HepG2 (cell line): Measurements from ENCODE around the gene C11orf71. TPM values are rescaled to one million over a fixed set of nuclear protein-coding genes. Genes with fewer than 3 reads are reported as not detected.

ENCODE experiments used
- ATAC-seq: fragments of 200-7000 bp; cut with Tn5 transposase; 3 replicates; pipeline ENCODE4 v1.9.1; 2020; ENCODE audit warnings: mild to moderate bottlenecking, moderate library complexity
- BruUV-seq: library from RNA; stranded (reverse); fragments of 400-500 nt; replicated peaks from 2 replicates; lab custom pipeline; 2021; lab: Mats Ljungman, UMichigan
- CTCF ChIA-PET: fragments of 300-600 bp; formaldehyde crosslinking; extraction: SDS; loops from one replicate; lab custom pipeline; 2021; ENCODE audit warnings: low total read pairs, inconsistent platforms, low intra/inter-chr PET ratio; lab: Yijun Ruan, JAX
- POLR2A ChIA-PET: fragments of 350-600 bp; sonication (Branson Sonifier 250); formaldehyde crosslinking; loops from one replicate; lab custom pipeline; 2020; ENCODE audit warnings: antibody characterized with exemption, inconsistent platforms; lab: Yijun Ruan, JAX
- DNase-seq: peaks from one replicate; pipeline ENCODE4 v3.0.0-alpha.2; 2015; ENCODE audit warnings: low spot score
- FAIRE-seq: peaks from 3 replicates; lab custom pipeline; 2011; peaks lifted over from hg19 to GRCh38; lab: Jason Lieb, UNC
- H2AFZ ChIP-seq: one replicate; pipeline ENCODE4 v1.6.1; 2011; ENCODE audit warnings: low read length, inconsistent platforms
- H3K27ac ChIP-seq: fragments of 300-600 bp; 3 replicates; pipeline ENCODE4 v1.8.0; 2011; ENCODE audit warnings: mixed run types, mild to moderate bottlenecking, mixed read lengths, low read length, inconsistent platforms; ENCODE audit not compliant: insufficient read depth; ENCODE audit errors: extremely low read length
- H3K27me3 ChIP-seq, 2 experiments: fragments of 200-600 bp in 1 of 2; 2 replicates in 1 of 2; 3 replicates in 1 of 2; pipeline versions ENCODE4 v1.6.0 to v1.8.0; 2011; ENCODE audit warnings: low read length in 2 of 2, mild to moderate bottlenecking in 2 of 2, moderate library complexity in 2 of 2, inconsistent platforms in 1 of 2; ENCODE audit not compliant: insufficient read depth in 2 of 2, control insufficient read depth in 1 of 2
- H3K36me3 ChIP-seq, 2 experiments: fragments of 200-600 bp in 1 of 2; replicated peaks in 1 of 2; 2 replicates in 1 of 2; 3 replicates in 1 of 2; pipeline versions ENCODE4 v1.5.1 to v1.8.0; 2011; ENCODE audit warnings: low read length in 2 of 2, inconsistent platforms in 1 of 2; ENCODE audit not compliant: insufficient read depth in 2 of 2, control insufficient read depth in 1 of 2
- H3K4me1 ChIP-seq: 2 replicates; pipeline ENCODE4 v1.5.1; 2012; ENCODE audit warnings: low read length, inconsistent platforms; ENCODE audit not compliant: insufficient read depth
- H3K4me2 ChIP-seq: 2 replicates; pipeline ENCODE4 v1.6.0; 2011; ENCODE audit warnings: low read depth, low read length, inconsistent platforms
- H3K4me3 ChIP-seq, 3 experiments: fragments of 200-600 bp in 1 of 3; sonication (generic), shearing (Covaris generic) in 1 of 3; replicated peaks in 1 of 3; 2 replicates each; pipeline ENCODE4 v1.5.1; 2011 to 2016; ENCODE audit warnings: low read length in 3 of 3, inconsistent platforms in 2 of 3, low read depth in 2 of 3, mild to moderate bottlenecking in 2 of 3, control low read depth in 1 of 3, mixed read lengths in 1 of 3; ENCODE audit not compliant: insufficient read depth in 1 of 3
- H3K79me2 ChIP-seq: one replicate; pipeline ENCODE4 v1.6.1; 2011; ENCODE audit warnings: low read length, inconsistent platforms; ENCODE audit not compliant: insufficient read depth
- H3K9ac ChIP-seq: 2 replicates; pipeline ENCODE4 v1.6.0; 2011; ENCODE audit warnings: mild to moderate bottlenecking, low read depth, low read length, inconsistent platforms; ENCODE audit not compliant: insufficient read depth
- H3K9me3 ChIP-seq: 2 replicates; pipeline ENCODE4 v1.5.1; 2012; ENCODE audit warnings: mild to moderate bottlenecking, low read length
- H4K20me1 ChIP-seq: 2 replicates; pipeline ENCODE4 v1.6.0; 2011; ENCODE audit warnings: inconsistent platforms, mild to moderate bottlenecking, low read length, moderate library complexity; ENCODE audit not compliant: insufficient read depth
- ATRX ChIP-seq: sonication (generic); formaldehyde crosslinking; IDR thresholded peaks from 2 replicates; pipeline ENCODE4 v1.4.0; 2020; ENCODE audit warnings: missing genetic modification reagents, borderline replicate concordance
- CBX2 ChIP-seq, 2 experiments: fragments of 200-600 bp in 1 of 2; sonication (generic); formaldehyde crosslinking in 1 of 2; IDR thresholded peaks; 2 replicates each; pipeline versions ENCODE4 v1.7.0 to v1.8.1; 2018 to 2022; ENCODE audit warnings: low read depth in 2 of 2, low read length in 1 of 2, mild to moderate bottlenecking in 1 of 2, missing genetic modification reagents in 1 of 2
- ESRRA ChIP-seq: sonication (generic); formaldehyde crosslinking; IDR thresholded peaks from 2 replicates; pipeline ENCODE4 v1.5.1; 2020; ENCODE audit warnings: mild to moderate bottlenecking, low read depth, missing genetic modification reagents
- GFI1 ChIP-seq: sonication (generic); formaldehyde crosslinking; IDR thresholded peaks from 2 replicates; pipeline ENCODE4 v1.5.0; 2020; ENCODE audit warnings: missing genetic modification reagents, mild to moderate bottlenecking, borderline replicate concordance
- GZF1 ChIP-seq: sonication (generic); formaldehyde crosslinking; IDR thresholded peaks from 2 replicates; pipeline ENCODE4 v1.5.1; 2020; ENCODE audit warnings: mild to moderate bottlenecking, missing genetic modification reagents
- HDAC6 ChIP-seq: fragments of 200-600 bp; sonication (generic); IDR thresholded peaks from 2 replicates; pipeline ENCODE4 v1.7.0; 2017; ENCODE audit warnings: mild to moderate bottlenecking, antibody characterized with exemption, low read length, low read depth
- MAF1 ChIP-seq: sonication (generic); formaldehyde crosslinking; IDR thresholded peaks from 2 replicates; pipeline ENCODE4 v1.5.0; 2020; ENCODE audit warnings: missing genetic modification reagents, borderline replicate concordance
- SIX4 ChIP-seq: sonication (generic); formaldehyde crosslinking; IDR thresholded peaks from 2 replicates; pipeline ENCODE4 v1.4.0; 2020; ENCODE audit warnings: missing genetic modification reagents
- TRIM24 ChIP-seq: sonication (generic); formaldehyde crosslinking; IDR thresholded peaks from 2 replicates; pipeline ENCODE4 v1.8.0; 2022; ENCODE audit warnings: mild to moderate bottlenecking, missing genetic modification reagents
- ZNF343 ChIP-seq: sonication (generic); formaldehyde crosslinking; IDR thresholded peaks from 2 replicates; pipeline ENCODE4 v1.4.0; 2020; ENCODE audit warnings: mild to moderate bottlenecking, missing genetic modification reagents
- ZNF484 ChIP-seq: sonication (generic); formaldehyde crosslinking; IDR thresholded peaks from 2 replicates; pipeline ENCODE4 v1.5.1; 2020; ENCODE audit warnings: mild to moderate bottlenecking, low read depth, missing genetic modification reagents, borderline replicate concordance
- ZNF878 ChIP-seq: sonication (generic); formaldehyde crosslinking; IDR thresholded peaks from 2 replicates; pipeline ENCODE4 v1.8.1; 2023; ENCODE audit warnings: mild to moderate bottlenecking, missing genetic modification reagents, moderate library complexity
- WGBS: methylation state at CpG from one replicate; pipeline ENCODE4 v1.1.6; 2017; ENCODE audit warnings: low lambda C conversion rate; 5-methylcytosine and 5-hydroxymethylcytosine counted together
- in situ Hi-C: cut with HindIII; loops from 2 replicates; pipeline ENCODE4 v1.10.0; 2017; ENCODE audit warnings: low pct_unique_long_range_greater_than_20kb; ENCODE audit not compliant: extremely low pct_ligation_motif_present
- intact Hi-C: fragments of 100-400 bp; cut with micrococcal nuclease; formaldehyde crosslinking; loops from one replicate; pipeline ENCODE4 v1.10.0; 2022; ENCODE audit not compliant: unreplicated experiment
- polyA plus RNA-seq, 8 experiments: library from polyadenylated mRNA; depleted of rRNA in 3 of 8; stranded (reverse) in 7 of 8; unstranded in 1 of 8; fragments of >200 nt; fragmentation: Illumina TruSeq in 4 of 8; extraction: Trizol in 4 of 8; gene quantifications; 2 replicates each; pipeline versions ENCODE4 v1.2.1 to v1.2.3, GENCODE V29; 2011 to 2016; ENCODE audit warnings: low read depth in 4 of 8, missing spikeins in 1 of 8, mixed read lengths in 1 of 8; ENCODE audit not compliant: insufficient read depth in 1 of 8
- total RNA-seq, 5 experiments: library from RNA; depleted of rRNA; stranded (reverse); fragments of >200 nt; fragmentation: Illumina TruSeq; extraction: Trizol; gene quantifications; 2 replicates each; pipeline ENCODE4 v1.2.3, GENCODE V29; 2016; ENCODE audit warnings: low read depth in 1 of 5
- TF ChIP-seq, protein P1 (sequence below): sonication (generic); formaldehyde crosslinking; IDR thresholded peaks from 2 replicates; pipeline ENCODE4 v1.5.1; 2020; ENCODE audit warnings: missing genetic modification reagents, mild to moderate bottlenecking, borderline replicate concordance
- TF ChIP-seq, protein P2 (sequence below): IDR thresholded peaks from 2 replicates; pipeline ENCODE4 v1.6.1; 2012; ENCODE audit warnings: inconsistent platforms
- TF ChIP-seq, protein P3 (sequence below): sonication (generic); formaldehyde crosslinking; IDR thresholded peaks from 2 replicates; pipeline ENCODE4 v1.4.0; 2020; ENCODE audit warnings: missing genetic modification reagents
- TF ChIP-seq, protein P4 (sequence below), 2 experiments: sonication (generic) in 1 of 2; formaldehyde crosslinking in 1 of 2; IDR thresholded peaks; 2 replicates each; pipeline versions ENCODE4 v1.5.1 to v1.6.1; 2011 to 2020; ENCODE audit warnings: borderline replicate concordance in 1 of 2, low read depth in 1 of 2, low read length in 1 of 2, mild to moderate bottlenecking in 1 of 2, missing genetic modification reagents in 1 of 2, moderate library complexity in 1 of 2
- TF ChIP-seq, protein P5 (sequence below): sonication (generic); formaldehyde crosslinking; IDR thresholded peaks from 2 replicates; pipeline ENCODE4 v1.5.0; 2020; ENCODE audit warnings: missing genetic modification reagents

C11orf71 gene
- total and polyA plus RNA-seq, 2 of the 13 experiments (the other 11 are each of a cell fraction or from before 2014, with no cell fraction given) = 7.1 to 7.8 TPM

DNA sequence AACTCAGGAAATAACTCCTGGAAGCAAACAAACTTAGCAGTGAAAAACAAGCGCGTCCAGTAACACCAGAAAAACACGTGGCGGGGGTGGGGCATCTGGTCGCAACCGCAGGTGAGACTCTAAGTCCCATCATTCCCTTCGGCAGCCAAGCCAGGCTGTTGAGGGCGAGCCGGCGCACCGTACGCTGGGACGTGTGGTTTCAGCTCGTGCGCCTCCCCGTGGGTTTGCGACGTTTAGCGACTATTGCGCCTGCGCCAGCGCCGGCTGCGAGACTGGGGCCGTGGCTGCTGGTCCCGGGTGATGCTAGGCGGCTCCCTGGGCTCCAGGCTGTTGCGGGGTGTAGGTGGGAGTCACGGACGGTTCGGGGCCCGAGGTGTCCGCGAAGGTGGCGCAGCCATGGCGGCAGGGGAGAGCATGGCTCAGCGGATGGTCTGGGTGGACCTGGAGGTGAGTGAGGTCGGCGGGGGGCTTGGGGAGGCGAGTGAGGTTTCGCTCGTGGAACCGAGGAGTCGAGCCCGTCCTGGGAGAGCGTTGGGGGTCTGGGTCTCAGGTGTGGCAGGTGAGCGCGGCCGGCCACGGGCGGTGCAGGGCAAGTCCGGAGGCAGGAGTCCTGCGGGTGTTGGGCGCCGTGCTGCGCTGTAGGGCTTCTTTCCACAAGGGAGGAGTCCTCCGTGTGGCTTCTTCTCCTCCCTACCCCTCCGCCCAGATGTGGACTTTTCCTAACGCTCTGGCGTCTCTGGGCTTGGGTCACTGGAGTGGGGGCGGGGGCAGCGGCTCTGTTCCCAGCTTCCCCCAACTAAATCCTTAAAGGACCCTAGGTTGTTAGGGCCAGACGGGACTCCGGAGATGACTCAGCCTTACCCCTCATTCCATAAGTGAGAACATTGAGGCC, 39.2 kb upstream of the C11orf71 start, which contains the start of gene REXO2:
TSS of gene REXO2 (plus strand) at position 239 of the 892 bp plus-strand sequence. CDS start at position 301, 62 bp downstream.
- Histone ChIP-seq H3K79me2 (peaks cover 45% of the 10 kb centered on the region), H3K4me3 (peak within 1 kb of the TSS; percentile 84 to 100 (median 88)), H3K4me1 (peaks cover 33% of the 10 kb centered on the region), H4K20me1 (0 out of 2 replicates have a peak, but pooled peaks cover 7% of the 10 kb centered on the region), H3K9me3 (no peaks in the 10 kb centered on the region), H3K36me3 (peaks cover 2 to 6% of the 10 kb centered on the region in 2 experiments; a peak in 3 of 5 replicates), H3K9ac (peak within 1 kb of the TSS; percentile 89), H3K4me2 (peak within 1 kb of the TSS; percentile 76), H3K27ac (peak within 1 kb of the TSS; percentile 61), H3K27me3 (no peaks in the 10 kb centered on the region; a peak in 1 of 5 replicates), H2AFZ (peak within 1 kb of the TSS; percentile 93)
- TSS peak; percentile 73 for BruUV-seq
- intact Hi-C loops (loop anchor here (1.0 kb wide), 1 partner anchor 39 kb away; the partner anchor contains the start of genes C11orf71 and RBM7), in situ Hi-C loops (no loop called here)
- FAIRE-seq (peak; percentile 92), DNase-seq (peak; percentile 90), ATAC-seq (peak; percentile 97)
- POLR2A ChIA-PET = interaction anchor here (0.8 to 1.4 kb wide), 8 partner anchors 9 to 47 kb away, joined by 3 to 17 read pairs (median 4); partner anchors contain the start of genes C11orf71 and RBM7
- CTCF ChIA-PET = no interaction called here
- WGBS = 4% methylated on average over 15 of the region's 64 CpGs
- TF ChIP-seq, protein P1, sequence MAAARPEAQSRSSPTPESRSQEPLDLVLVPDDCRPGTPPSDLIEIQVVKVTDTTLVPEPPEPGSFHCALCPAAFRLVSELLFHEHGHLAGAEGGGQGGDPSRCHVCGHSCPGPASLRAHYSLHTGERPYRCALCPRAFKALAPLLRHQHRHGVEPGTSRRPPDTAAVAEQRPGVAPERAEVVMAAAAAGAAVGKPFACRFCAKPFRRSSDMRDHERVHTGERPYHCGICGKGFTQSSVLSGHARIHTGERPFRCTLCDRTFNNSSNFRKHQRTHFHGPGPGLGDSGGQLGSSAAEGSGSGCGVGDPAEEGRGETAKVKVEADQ = peak; percentile 60; the same call in 1 of the 2 replicates
- no peak for TF ChIP-seq GZF1 (CRISPR knock-in tag)
- no peak for TF ChIP-seq ZNF484
- TF ChIP-seq HDAC6 = no peak
- no peak for TF ChIP-seq TRIM24
- TF ChIP-seq ATRX = no peak
- TF ChIP-seq, protein P2, sequence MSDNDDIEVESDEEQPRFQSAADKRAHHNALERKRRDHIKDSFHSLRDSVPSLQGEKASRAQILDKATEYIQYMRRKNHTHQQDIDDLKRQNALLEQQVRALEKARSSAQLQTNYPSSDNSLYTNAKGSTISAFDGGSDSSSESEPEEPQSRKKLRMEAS = peak; percentile 97
- TF ChIP-seq, protein P3, sequence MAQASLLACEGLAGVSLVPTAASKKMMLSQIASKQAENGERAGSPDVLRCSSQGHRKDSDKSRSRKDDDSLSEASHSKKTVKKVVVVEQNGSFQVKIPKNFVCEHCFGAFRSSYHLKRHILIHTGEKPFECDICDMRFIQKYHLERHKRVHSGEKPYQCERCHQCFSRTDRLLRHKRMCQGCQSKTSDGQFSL (CRISPR knock-in tag) = 0 out of 2 replicates have a peak, but pooled peaks have one; percentile 44
- TF ChIP-seq SIX4 (CRISPR knock-in tag) = no peak; the same call in 1 of the 2 replicates
- TF ChIP-seq ZNF343 (CRISPR knock-in tag) = peak; percentile 79; the same call in 1 of the 2 replicates
- peak; percentile 37; the same call in 1 of the 2 replicates for TF ChIP-seq GFI1 (CRISPR knock-in tag)
- TF ChIP-seq ESRRA (CRISPR knock-in tag) = no peak; the same call in 1 of the 2 replicates
- TF ChIP-seq MAF1 (CRISPR knock-in tag) = no peak
- TF ChIP-seq, protein P4, sequence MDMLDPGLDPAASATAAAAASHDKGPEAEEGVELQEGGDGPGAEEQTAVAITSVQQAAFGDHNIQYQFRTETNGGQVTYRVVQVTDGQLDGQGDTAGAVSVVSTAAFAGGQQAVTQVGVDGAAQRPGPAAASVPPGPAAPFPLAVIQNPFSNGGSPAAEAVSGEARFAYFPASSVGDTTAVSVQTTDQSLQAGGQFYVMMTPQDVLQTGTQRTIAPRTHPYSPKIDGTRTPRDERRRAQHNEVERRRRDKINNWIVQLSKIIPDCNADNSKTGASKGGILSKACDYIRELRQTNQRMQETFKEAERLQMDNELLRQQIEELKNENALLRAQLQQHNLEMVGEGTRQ (IDR thresholded peaks at IDR 0.05; ENCODE audit: low read depth, low read length) = peak; percentile 7; the same call in 1 of the 2 replicates
- TF ChIP-seq, protein P4 (CRISPR knock-in tag; IDR thresholded peaks at IDR 0.05; ENCODE audit: borderline replicate concordance) = peak; percentile 71
- TF ChIP-seq, protein P5, sequence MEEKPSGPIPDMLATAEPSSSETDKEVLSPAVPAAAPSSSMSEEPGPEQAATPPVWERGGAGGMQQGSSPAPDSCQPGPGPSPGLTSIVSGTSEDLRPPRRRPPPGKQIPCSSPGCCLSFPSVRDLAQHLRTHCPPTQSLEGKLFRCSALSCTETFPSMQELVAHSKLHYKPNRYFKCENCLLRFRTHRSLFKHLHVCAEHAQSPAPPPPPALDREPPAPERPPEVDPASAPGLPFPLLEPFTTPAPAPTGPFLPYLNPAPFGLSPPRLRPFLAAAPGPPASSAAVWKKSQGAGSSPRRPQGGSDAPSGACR (CRISPR knock-in tag) = peak; percentile 83; the same call in 1 of the 2 replicates
- no peak for TF ChIP-seq CBX2 (IDR thresholded peaks at IDR 0.05; ENCODE audit: low read depth, low read length)
- TF ChIP-seq CBX2 (CRISPR knock-in tag; IDR thresholded peaks at IDR 0.05; ENCODE audit: low read depth) = no peak
- TF ChIP-seq ZNF878 = no peak
